ENCODE data around the gene IFNA1.

Gene IFNA1

GRCh38 chr9:21413151-21413550 lies 27.1 kb upstream of the IFNA1 start:
- no peak overlapping the region for H3K9ac ChIP-seq (ENCODE audit: low read length)
- H3K9me3 ChIP-seq (replicated peaks; ENCODE audit: insufficient read depth, low read length), result no peaks in the 10 kb centered on the region
- no peaks in the 10 kb centered on the region for H3K4me1 ChIP-seq (ENCODE audit: low read length)
- H3F3A ChIP-seq (ENCODE audit: insufficient read depth, low read length), result no peaks in the 10 kb centered on the region
- H3K9me2 ChIP-seq (replicated peaks; ENCODE audit: insufficient read depth, low read length), result no peaks in the 10 kb centered on the region
- no peaks in the 10 kb centered on the region for H3K27me3 ChIP-seq (replicated peaks; ENCODE audit: insufficient read depth, low read length)
- H3K4me3 ChIP-seq (ENCODE audit: low read length), result no peak overlapping the region
- H2AFZ ChIP-seq (ENCODE audit: low read length), result no peak overlapping the region
- H3K79me2 ChIP-seq (ENCODE audit: low read length), result no peaks in the 10 kb centered on the region
- no peak for DNase-seq
- H3K36me3 ChIP-seq (replicated peaks; ENCODE audit: insufficient read depth, low read length), result no peaks in the 10 kb centered on the region
- no peak overlapping the region for H3K27ac ChIP-seq (ENCODE audit: low read length)
- H3K4me2 ChIP-seq (ENCODE audit: low read depth, low read length), result no peak overlapping the region
- no peak for TF ChIP-seq EZH2phosphoT487 (IDR thresholded peaks at IDR 0.05; ENCODE audit: low read length)
- TF ChIP-seq, protein P1, sequence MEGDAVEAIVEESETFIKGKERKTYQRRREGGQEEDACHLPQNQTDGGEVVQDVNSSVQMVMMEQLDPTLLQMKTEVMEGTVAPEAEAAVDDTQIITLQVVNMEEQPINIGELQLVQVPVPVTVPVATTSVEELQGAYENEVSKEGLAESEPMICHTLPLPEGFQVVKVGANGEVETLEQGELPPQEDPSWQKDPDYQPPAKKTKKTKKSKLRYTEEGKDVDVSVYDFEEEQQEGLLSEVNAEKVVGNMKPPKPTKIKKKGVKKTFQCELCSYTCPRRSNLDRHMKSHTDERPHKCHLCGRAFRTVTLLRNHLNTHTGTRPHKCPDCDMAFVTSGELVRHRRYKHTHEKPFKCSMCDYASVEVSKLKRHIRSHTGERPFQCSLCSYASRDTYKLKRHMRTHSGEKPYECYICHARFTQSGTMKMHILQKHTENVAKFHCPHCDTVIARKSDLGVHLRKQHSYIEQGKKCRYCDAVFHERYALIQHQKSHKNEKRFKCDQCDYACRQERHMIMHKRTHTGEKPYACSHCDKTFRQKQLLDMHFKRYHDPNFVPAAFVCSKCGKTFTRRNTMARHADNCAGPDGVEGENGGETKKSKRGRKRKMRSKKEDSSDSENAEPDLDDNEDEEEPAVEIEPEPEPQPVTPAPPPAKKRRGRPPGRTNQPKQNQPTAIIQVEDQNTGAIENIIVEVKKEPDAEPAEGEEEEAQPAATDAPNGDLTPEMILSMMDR (IDR thresholded peaks at IDR 0.05; ENCODE audit: low read length), result no peak
- no peak for TF ChIP-seq EZH2 (optimal IDR thresholded peaks at IDR 0.05; ENCODE audit: low read depth, low read length)
- no peaks in the 10 kb centered on the region for H4K20me1 ChIP-seq (ENCODE audit: insufficient read depth, low read length)

DNA sequence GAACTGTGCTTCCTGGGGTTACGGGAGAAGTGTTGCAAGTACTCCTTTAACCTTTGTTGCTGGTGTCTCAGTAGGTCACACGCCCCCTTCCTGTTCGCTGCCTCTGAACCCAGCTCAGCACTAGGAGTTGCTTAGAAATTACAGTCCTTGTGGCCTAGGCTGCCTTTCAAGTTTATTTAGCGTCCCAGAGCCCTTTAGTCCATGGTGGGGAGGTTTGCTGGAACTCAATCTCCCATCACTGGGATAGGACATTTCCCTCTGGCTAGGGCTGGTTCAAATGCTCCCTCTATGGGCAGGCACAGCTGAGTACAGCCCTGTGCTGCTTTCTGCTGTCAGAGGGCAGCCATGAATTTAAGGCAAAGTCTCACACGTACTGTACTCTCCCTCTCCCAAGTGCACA lies 26.6 kb upstream of the IFNA1 start:
- H3K9me2 ChIP-seq (replicated peaks; ENCODE audit: insufficient read depth, low read length), result no peaks in the 10 kb centered on the region
- H4K20me1 ChIP-seq (ENCODE audit: insufficient read depth, low read length), result no peaks in the 10 kb centered on the region
- DNase-seq, result no peak
- H3K4me1 ChIP-seq (ENCODE audit: low read length), result no peaks in the 10 kb centered on the region
- no peak overlapping the region for H3K27ac ChIP-seq (ENCODE audit: low read length)
- no peaks in the 10 kb centered on the region for H3F3A ChIP-seq (ENCODE audit: insufficient read depth, low read length)
- TF ChIP-seq EZH2 (optimal IDR thresholded peaks at IDR 0.05; ENCODE audit: low read depth, low read length), result no peak
- TF ChIP-seq, protein P1 (IDR thresholded peaks at IDR 0.05; ENCODE audit: low read length), result peak; percentile 24; the same call in 1 of the 2 replicates
- no peak overlapping the region for H3K4me2 ChIP-seq (ENCODE audit: low read depth, low read length)
- no peaks in the 10 kb centered on the region for H3K27me3 ChIP-seq (replicated peaks; ENCODE audit: insufficient read depth, low read length)
- H3K9ac ChIP-seq (ENCODE audit: low read length), result no peak overlapping the region
- no peaks in the 10 kb centered on the region for H3K79me2 ChIP-seq (ENCODE audit: low read length)
- H3K4me3 ChIP-seq (ENCODE audit: low read length), result no peak overlapping the region
- no peaks in the 10 kb centered on the region for H3K36me3 ChIP-seq (replicated peaks; ENCODE audit: insufficient read depth, low read length)
- H3K9me3 ChIP-seq (replicated peaks; ENCODE audit: insufficient read depth, low read length), result no peaks in the 10 kb centered on the region
- no peak overlapping the region for H2AFZ ChIP-seq (ENCODE audit: low read length)

DNA sequence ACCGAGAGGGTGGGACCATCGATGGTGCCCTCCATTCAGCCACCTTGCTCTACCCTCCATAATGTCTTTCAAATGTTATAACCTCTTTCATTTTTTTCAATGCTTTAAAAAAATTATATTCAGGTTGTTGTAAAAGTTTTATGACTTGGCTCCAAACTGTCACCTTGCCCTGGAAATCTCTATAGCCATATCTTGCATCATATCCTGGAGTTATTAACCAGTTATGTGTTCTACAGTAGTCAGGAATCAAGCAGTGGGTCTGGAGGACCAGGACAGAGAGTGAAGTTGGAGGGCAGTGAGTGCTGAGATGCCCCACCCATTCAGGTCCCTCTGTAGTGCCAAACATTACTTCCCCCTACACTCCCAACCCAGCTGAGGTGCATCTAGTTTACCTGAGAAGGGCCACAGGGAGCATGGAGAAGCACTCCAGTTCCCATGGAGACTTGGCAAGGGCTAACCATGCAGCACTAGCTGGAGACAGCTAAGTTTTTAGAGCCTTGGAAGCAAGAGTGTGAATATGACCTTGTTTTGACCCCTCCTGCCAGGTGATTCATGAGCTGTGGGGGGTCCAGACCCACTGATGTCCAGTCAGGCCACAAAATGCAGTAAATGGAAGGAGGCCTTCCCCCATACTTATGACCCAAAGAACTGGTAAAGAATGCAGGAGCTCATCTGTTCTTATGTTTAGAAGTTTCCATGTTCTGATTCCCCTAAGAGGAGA lies 25.9 kb upstream of the IFNA1 start:
- Histone ChIP-seq H3K36me3 (replicated peaks; ENCODE audit: insufficient read depth, low read length) (no peaks in the 10 kb centered on the region), H3F3A (ENCODE audit: insufficient read depth, low read length) (no peaks in the 10 kb centered on the region), H2AFZ (ENCODE audit: low read length) (no peak overlapping the region), H3K79me2 (ENCODE audit: low read length) (no peaks in the 10 kb centered on the region), H3K27ac (ENCODE audit: low read length) (no peak overlapping the region), H3K9me3 (replicated peaks; ENCODE audit: insufficient read depth, low read length) (no peaks in the 10 kb centered on the region), H3K27me3 (replicated peaks; ENCODE audit: insufficient read depth, low read length) (no peaks in the 10 kb centered on the region), H3K4me1 (ENCODE audit: low read length) (no peaks in the 10 kb centered on the region), H3K4me2 (ENCODE audit: low read depth, low read length) (no peak overlapping the region), H3K9me2 (replicated peaks; ENCODE audit: insufficient read depth, low read length) (no peaks in the 10 kb centered on the region), H3K9ac (ENCODE audit: low read length) (no peak overlapping the region), H4K20me1 (ENCODE audit: insufficient read depth, low read length) (no peaks in the 10 kb centered on the region), H3K4me3 (ENCODE audit: low read length) (no peak overlapping the region)
- no peak for DNase-seq
- TF ChIP-seq, protein P1 (IDR thresholded peaks at IDR 0.05; ENCODE audit: low read length), result no peak
- TF ChIP-seq EZH2phosphoT487 (IDR thresholded peaks at IDR 0.05; ENCODE audit: low read length) (no peak), EZH2 (optimal IDR thresholded peaks at IDR 0.05; ENCODE audit: low read depth, low read length) (no peak)
